ENCODE results near the gene TPK1. TPM values are rescaled to one million over a fixed set of nuclear protein-coding genes. Genes with fewer than 3 reads are reported as not detected.

TPK1 gene
- polyA plus RNA-seq, 1 of the 3 experiments (the other 2 are of a cell fraction): 3.3 TPM

DNA sequence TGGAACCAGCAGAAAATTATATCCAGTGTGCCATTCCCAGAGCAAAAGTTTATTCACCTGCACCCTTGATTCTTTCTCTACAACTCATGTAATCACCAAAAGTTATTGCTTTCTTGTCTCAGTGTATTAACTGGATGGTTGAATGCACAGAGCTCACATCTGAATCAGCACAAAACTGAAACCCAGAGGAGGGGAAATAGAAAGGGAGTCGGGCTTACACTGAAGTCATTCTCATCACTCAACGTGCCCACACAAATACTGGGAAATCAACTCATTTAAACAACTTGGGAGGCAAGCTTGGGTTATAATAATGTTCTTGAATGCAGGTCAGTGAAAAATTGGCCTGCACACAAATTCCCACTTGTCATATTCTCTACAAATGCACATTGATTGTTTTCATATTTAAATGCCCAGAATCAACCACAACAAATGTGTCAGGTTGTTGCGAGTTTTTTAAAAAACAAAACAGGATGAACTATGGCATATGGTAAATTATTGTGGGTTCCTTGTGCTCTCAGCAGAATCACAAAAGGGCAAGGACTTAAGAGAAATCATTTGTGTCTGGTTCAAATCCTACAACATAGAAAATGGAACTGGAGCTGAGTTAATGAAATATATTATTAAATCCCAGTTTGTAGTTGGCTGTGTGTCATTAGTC is 306.5 kb downstream of the TPK1 start (continued):
- TF ChIP-seq MEF2A (IDR thresholded peaks at IDR 0.05; ENCODE audit: borderline replicate concordance, low read depth) (no peak), FOXJ3 (CRISPR knock-in tag; IDR thresholded peaks at IDR 0.05) (no peak)

- no peaks in the 10 kb centered on the region for H3K9me3 ChIP-seq
- H2AFZ ChIP-seq (ENCODE audit: low read depth): no peak overlapping the region
- H3K4me3 ChIP-seq (ENCODE audit: low read depth in 2 of 2, low read length in 1 of 2): no peak overlapping the region
- no peaks in the 10 kb centered on the region for H3K27me3 ChIP-seq (ENCODE audit: insufficient read depth)
- H3K79me2 ChIP-seq (ENCODE audit: insufficient read depth): no peaks in the 10 kb centered on the region
- no peaks in the 10 kb centered on the region for H3K36me3 ChIP-seq (replicated peaks in 1 of 2; ENCODE audit: control insufficient read depth in 1 of 2, insufficient read depth in 2 of 2, low read length in 1 of 2)
- no peak overlapping the region for H3K4me2 ChIP-seq
- POLR2A ChIA-PET: no interaction called here
- no peak for DNase-seq
- no peaks in the 10 kb centered on the region for H3F3A ChIP-seq (replicated peaks; ENCODE audit: insufficient read depth)
- no peaks in the 10 kb centered on the region for H3K4me1 ChIP-seq (ENCODE audit: control insufficient read depth in 1 of 2, insufficient read depth in 2 of 2, low read depth in 1 of 2, low read length in 1 of 2)
- TF ChIP-seq EZH2phosphoT487 (IDR thresholded peaks at IDR 0.05; ENCODE audit: borderline replicate concordance, low read depth) (no peak), GABPA (IDR thresholded peaks at IDR 0.05; ENCODE audit: low read depth) (no peak), USF1 (IDR thresholded peaks at IDR 0.05; ENCODE audit: borderline replicate concordance, low read depth) (no peak), ZBTB33 (IDR thresholded peaks at IDR 0.05; ENCODE audit: borderline replicate concordance, low read depth) (no peak), FOSL2 (IDR thresholded peaks at IDR 0.05; ENCODE audit: borderline replicate concordance, low read depth) (no peak), FOXJ3 (CRISPR knock-in tag; IDR thresholded peaks at IDR 0.05) (no peak), NFIC (IDR thresholded peaks at IDR 0.05; ENCODE audit: borderline replicate concordance) (no peak), CHD2 (IDR thresholded peaks at IDR 0.05; ENCODE audit: low read length, partially characterized antibody) (no peak), POLR2AphosphoS5 (IDR thresholded peaks at IDR 0.05; ENCODE audit: low read depth, low read length) (no peak), YY1 (IDR thresholded peaks at IDR 0.05; ENCODE audit: low read depth) (no peak), TCF12 (IDR thresholded peaks at IDR 0.05) (no peak), SIN3A (IDR thresholded peaks at IDR 0.05; ENCODE audit: borderline replicate concordance, low read depth, low read length) (no peak)
- TF ChIP-seq, protein P1, sequence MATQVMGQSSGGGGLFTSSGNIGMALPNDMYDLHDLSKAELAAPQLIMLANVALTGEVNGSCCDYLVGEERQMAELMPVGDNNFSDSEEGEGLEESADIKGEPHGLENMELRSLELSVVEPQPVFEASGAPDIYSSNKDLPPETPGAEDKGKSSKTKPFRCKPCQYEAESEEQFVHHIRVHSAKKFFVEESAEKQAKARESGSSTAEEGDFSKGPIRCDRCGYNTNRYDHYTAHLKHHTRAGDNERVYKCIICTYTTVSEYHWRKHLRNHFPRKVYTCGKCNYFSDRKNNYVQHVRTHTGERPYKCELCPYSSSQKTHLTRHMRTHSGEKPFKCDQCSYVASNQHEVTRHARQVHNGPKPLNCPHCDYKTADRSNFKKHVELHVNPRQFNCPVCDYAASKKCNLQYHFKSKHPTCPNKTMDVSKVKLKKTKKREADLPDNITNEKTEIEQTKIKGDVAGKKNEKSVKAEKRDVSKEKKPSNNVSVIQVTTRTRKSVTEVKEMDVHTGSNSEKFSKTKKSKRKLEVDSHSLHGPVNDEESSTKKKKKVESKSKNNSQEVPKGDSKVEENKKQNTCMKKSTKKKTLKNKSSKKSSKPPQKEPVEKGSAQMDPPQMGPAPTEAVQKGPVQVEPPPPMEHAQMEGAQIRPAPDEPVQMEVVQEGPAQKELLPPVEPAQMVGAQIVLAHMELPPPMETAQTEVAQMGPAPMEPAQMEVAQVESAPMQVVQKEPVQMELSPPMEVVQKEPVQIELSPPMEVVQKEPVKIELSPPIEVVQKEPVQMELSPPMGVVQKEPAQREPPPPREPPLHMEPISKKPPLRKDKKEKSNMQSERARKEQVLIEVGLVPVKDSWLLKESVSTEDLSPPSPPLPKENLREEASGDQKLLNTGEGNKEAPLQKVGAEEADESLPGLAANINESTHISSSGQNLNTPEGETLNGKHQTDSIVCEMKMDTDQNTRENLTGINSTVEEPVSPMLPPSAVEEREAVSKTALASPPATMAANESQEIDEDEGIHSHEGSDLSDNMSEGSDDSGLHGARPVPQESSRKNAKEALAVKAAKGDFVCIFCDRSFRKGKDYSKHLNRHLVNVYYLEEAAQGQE (IDR thresholded peaks at IDR 0.05; ENCODE audit: low read depth, low read length): no peak
- CTCF ChIA-PET: no interaction called here
- no peak overlapping the region for H3K27ac ChIP-seq (ENCODE audit: low read depth in 2 of 2, low read length in 1 of 2)
- no peaks in the 10 kb centered on the region for H3K9me2 ChIP-seq
- no peak overlapping the region for H3K9ac ChIP-seq
- no peaks in the 10 kb centered on the region for H4K20me1 ChIP-seq (ENCODE audit: insufficient read depth)
- WGBS (ENCODE audit: low lambda C conversion rate): 1% methylated on average over 4 of the region's 4 CpGs
These were observed 307.3 kb downstream of the TPK1 start for GRCh38 chr7:144528536-144529045.
